HG02852 (cell line): Measurements from ENCODE around the gene ZNF799.
"Not testable (repeated sequence)": the region's sequence is repeated elsewhere in the genome, so short reads cannot be mapped to it uniquely, and the experiment has no call there.

Experiments used
- ATAC-seq: cut with Tn5 transposase; IDR thresholded peaks from one replicate; pipeline ENCODE4 v1.9.1; 2021; ENCODE audit warnings: mild to moderate bottlenecking, moderate library complexity; ENCODE audit not compliant: unreplicated experiment

The ZNF799 gene

DNA sequence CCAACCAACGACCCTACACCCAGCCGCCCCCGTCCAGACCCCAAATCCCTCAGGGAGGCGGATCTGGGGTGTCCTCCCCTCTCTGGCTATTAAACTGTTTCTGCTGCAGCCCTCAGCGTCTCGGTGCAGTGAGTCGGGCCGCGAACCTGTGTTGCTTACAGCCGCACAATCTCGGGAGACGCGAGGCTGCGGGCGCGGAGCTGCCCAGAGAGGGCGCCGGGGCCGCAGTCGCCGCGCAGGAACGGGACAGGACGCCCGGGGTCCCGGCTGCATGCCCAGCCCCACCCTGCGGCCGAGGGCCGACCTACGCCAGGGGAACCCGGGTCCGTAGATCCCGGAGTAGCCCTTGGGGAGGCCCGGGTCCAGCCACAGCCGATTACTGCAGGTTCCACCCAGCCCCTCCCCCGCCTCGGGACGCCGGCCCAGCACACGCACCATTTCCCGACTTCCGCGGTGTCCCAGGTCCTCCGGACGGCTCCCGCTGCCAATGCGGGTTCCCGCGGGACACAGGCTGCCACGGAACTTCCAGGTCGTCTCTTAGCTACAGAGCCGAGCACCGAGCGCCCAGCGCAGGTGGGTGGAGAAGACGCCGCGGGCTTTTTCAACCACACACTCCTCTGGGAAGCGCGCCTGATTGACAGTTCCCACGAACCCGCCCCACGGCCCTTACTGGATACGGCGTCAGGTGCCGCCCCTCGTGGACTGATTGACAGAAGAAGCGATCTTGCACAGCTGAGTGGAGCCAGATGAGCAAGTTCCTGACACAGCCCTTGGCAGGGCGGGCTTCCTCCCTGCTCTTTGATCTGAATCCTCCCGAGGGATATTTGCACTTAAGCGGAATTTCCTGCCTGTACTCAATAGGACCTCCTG lies at the start of gene ZNF799:
TSS of gene ZNF799 (minus strand) at position 639 of the 870 bp plus-strand sequence. CDS start at position 438, 201 bp downstream.
- ATAC-seq = peak; percentile 83

DNA sequence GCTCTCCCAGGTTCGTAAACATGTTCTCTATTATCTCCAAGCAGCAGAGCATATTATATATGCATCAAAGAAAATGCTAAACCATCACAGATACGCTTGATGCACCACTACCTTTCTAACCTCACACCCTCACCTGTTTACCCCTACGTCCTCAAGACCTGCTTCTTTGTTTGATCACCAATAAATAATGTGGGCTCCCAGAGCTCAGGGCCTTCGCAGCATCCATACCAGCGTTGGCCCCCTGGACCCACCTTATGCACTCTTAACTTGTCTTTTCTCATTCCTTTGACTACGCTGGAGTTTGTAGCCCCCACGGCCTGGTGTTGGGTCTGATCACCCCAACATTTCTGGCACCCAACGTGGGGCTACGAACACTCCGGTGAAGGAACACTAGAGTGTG lies 49.8 kb upstream of the ZNF799 start:
- no peak for ATAC-seq

DNA sequence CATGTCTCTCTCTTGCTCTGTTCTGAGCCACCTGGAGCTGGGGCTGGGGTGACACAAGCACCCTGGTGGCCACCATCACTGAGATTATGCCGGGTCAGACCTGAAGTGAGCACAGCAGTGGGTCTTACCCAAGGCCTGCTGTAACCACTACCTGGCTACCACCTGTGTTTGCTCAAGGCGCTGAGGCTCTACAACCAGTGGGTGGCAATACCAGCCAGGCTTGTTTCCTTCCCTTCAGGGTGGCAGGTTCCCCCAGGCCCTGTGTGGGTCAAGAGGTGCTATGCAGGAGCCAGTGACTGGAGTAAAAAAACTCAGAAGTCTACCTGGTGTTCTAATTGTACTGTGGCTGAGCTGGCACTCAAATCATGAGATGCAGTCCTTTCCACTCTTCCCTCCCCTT lies 47.7 kb upstream of the ZNF799 start:
- ATAC-seq = no peak

DNA sequence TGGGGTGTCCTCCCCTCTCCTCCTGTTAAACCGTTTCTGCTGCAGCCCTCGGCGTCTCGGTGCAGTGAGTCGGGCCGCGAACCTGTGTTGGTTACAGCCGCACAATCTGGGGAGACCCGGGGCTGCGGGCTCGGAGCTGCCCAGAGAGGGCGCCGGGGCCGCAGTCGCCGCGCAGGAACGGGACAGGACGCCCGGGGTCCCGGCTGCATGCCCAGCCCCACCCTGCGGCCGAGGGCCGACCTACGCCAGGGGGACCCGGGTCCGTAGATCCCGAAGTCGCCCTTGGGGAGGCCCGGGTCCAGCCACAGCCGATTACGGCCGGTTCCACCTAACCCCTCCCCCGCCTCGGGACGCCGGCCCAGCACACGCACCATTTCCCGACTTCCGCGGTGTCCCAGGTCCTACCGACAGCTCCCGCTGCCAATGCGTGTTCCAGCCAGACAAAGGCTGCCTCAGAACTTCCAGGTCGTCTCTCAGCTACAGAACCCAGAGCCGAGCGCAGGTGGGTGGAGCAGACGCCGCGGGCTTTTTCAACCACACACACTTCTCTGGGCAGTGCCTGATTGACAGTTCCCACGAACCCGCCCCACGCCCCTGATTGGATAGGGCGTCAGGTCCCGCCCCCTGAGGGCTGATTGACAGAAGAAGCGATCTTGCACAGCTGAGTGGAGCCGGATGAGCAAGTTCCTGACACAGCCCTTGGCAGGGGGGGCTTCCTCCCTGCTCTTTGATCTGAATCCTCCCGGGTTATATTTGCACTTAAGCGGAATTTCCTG lies 39.7 kb upstream of the ZNF799 start, which contains the start of gene ZNF443:
TSS of gene ZNF443 (minus strand) at position 481 of the 776 bp plus-strand sequence. CDS start at position 374, 107 bp downstream.
- ATAC-seq = peak; percentile 94

DNA sequence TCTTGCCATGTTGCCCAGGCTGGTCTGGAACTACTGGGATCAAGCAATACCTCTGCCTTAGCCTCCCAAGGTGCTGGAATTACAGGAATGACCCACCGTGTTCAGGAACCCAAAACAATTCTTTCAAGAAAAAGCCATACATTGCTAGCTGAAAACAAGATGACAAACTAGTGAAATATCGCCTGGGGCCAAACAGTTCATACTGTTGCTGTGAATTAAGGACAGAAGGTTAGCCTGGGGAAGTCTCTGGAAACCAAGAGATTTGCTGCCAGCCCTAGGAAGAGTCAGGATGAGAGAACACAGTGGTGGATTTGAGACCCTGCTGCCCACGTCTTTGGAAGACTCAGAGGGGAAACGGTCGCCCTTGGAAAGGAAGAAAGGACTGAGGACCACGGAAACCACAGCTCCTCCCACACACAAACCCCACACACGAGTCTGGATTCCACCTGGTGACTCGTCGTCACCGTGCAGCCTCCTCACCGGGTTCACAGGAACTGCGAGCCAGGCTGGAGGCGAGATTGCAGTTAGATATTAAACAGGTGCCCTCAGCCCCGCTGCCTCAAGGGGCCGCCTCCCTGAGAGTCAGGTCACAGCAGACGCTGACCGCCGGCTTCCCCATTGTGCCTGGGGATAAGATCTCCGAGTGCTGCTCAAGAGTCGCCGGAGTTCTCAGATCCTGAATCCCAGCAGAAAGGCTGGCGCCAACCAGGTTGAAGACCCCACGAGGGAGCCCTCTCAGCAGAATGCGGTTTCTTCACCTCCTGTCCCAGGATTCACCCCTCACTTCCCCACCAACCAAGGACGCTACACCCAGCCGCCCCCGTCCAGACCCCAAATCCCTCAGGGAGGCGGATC lies 38.8 kb upstream of the ZNF799 start:
- ATAC-seq = not testable (repeated sequence)

GRCh38 chr19:12430726-12431299 lies 29.7 kb upstream of the ZNF799 start:
- ATAC-seq = not testable (repeated sequence)

DNA sequence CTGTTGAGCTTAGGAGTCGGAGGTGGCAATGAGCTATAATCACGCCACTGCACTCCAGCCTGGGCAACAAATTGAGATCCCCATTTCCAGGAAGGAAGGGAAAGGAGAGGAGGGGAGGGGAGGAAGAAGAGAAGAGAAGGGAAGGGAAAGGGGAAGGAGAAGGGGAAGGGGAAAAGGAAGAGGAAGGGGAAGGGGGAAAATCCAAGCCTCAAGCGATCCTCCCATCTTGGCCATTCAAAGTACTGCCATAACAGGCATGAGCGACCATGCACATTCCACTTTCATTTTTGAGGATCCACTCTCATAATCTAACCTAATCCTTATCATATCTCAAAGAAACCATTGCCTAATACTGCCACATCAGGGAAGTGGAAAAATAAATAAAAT lies 24.8 kb upstream of the ZNF799 start:
- no peak for ATAC-seq

- ATAC-seq = no peak
Observed at GRCh38 chr19:12425236-12425887, 24.3 kb upstream of the ZNF799 start.

DNA sequence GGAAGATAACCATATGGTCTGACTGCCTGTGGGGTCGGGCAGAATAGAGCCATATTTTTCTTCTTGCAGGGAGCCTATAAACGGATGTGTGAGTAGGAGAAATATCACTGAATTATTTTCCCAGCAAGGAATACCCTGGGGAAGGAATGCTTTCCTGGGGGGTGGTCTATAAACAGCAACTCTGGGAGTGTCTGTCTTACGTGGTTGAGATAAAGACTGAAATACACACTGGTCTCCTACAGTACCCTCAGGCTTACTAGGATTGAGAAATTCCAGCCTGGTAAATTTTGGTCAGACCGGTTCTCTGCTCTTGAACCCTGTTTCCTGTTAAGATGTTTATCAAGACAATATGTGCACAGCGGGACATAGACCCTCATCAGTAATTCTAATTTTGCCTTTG lies 16.2 kb upstream of the ZNF799 start:
- not testable (repeated sequence) for ATAC-seq

GRCh38 chr19:12411893-12412292 lies 10.8 kb upstream of the ZNF799 start:
- no peak for ATAC-seq

- ATAC-seq = peak; percentile 41
Observed at GRCh38 chr19:12399901-12400632, 1.0 kb downstream of the ZNF799 start.

DNA sequence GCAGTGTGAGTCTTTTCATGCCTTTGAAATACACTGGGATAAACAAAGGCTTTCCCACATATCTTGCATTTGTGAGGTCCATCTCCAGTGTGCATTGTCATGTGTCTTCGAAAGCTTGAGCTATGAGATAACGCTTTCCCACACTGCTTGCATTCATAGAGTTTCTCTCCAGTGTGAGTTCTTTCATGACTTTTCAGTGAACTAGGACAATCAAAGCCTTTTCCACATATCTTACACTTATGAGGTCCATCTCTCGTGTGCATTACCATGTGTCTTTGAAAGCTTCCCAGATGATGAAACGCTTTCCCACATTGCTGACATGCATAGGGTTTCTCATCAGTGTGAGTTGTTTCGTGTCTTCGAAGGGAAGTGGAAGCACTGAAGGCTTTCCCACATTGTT lies 9.9 kb downstream of the ZNF799 start:
- not testable (repeated sequence) for ATAC-seq

DNA sequence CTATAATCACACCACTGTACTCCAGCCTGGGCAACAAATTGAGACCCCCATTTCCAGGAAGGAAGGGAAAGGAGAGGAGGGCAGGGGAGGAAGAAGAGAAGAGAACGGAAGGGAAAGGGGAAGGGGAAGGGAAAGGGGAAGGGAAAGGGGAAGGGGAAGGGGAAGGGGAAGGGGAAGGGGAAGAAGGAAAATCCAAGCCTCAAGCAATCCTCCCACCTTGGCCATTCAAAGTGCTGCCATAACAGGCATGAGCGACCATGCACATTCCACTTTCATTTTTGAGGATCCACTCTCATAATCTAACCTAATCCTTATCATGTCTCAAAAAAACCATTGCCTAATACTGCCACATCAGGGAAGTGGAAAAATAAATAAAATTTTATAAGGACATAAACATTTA lies 14.7 kb downstream of the ZNF799 start:
- not testable (repeated sequence) for ATAC-seq

DNA sequence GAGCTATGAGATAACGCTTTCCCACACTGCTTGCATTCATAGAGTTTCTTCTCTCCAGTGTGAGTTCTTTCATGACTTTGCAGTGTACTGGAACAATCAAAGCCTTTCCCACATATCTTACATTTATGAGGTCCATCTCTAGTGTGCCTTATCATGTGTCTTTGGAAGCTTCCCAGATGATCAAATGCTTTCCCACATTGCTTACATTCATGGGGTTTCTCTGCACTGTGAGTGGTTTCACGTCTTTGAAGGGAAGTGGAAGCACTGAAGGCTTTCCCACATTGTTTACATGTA lies 20.7 kb downstream of the ZNF799 start:
- ATAC-seq = no peak

GRCh38 chr19:12379732-12380443 lies 21.2 kb downstream of the ZNF799 start:
- ATAC-seq = no peak

- ATAC-seq = no peak
Observed at GRCh38 chr19:12374026-12374425, 27.0 kb downstream of the ZNF799 start.

DNA sequence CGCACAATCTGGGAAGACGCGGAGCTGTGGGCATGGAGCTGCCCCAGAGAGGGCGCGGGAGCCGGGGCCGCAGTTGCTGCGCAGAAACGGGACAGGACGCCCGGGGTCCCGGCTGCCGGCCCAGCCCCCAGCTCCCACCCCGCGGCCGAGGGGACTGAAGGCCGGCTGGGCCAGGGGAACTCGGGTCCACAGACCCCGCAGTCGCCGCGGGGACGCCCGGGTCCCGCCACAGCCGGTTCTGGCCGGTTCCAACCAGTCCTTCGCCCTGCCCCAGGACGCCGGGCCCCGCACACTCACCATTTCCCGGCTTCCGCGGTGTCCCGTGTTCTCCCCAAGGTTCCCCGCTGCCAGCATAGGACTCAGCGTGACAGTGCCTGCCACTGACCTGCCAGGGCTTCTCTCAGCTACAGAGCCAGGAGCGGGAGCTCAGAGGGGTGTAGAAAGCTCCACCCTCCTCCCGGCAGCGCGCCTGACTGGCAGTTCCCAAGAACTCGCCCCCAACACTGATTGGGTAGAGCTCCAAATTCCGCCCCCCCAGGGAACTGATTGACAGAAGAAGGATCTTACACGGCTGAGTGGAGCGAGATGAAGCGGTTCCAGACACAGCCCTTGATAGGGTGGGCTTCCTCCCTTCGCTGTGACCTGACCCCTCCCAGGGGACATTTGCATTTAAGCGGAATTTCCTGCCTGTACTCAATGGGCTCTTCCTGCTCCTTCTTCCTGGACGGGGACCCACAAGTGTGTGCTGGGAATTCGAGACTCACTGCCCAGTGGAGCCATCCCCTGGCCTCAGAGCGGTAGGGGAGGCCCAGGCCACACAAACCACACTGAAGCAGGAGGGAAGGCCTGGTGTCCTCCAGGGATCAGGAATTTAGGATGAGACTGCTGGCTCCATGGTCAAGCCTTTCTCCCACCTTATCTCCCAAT lies 35.6 kb downstream of the ZNF799 start, which contains the start of gene ZNF442:
TSS of gene ZNF442 (minus strand) at position 448 of the 927 bp plus-strand sequence. CDS start 2,052 bp downstream, outside the sequence.
- ATAC-seq = peak; percentile 92
